OCI-LY1 (cell line): ENCODE data around the gene OR52E1.

Experiments
- H2AFZ ChIP-seq: fragments of 200-600 bp; sonication (generic), shearing (Covaris generic); 2 replicates; pipeline ENCODE4 v1.6.0; 2014; ENCODE audit warnings: antibody characterized with exemption, mild to moderate bottlenecking, low read length
- H3F3A ChIP-seq: fragments of 200-600 bp; sonication (generic), shearing (Covaris generic); 2 replicates; pipeline ENCODE4 v1.6.0; 2014; ENCODE audit warnings: mild to moderate bottlenecking, antibody characterized with exemption, low read length, moderate library complexity; ENCODE audit not compliant: insufficient read depth
- H3K27ac ChIP-seq: fragments of 200-600 bp; sonication (generic); 2 replicates; pipeline ENCODE4 v1.5.1; 2014; ENCODE audit warnings: low read length, mixed run types, mild to moderate bottlenecking, low read depth; ENCODE audit not compliant: poor library complexity, severe bottlenecking
- H3K27me3 ChIP-seq: fragments of 200-600 bp; sonication (generic); 2 replicates; pipeline ENCODE4 v1.6.0; 2014; ENCODE audit warnings: antibody characterized with exemption, mild to moderate bottlenecking, low read length, moderate library complexity; ENCODE audit not compliant: insufficient read depth
- H3K36me3 ChIP-seq: fragments of 200-600 bp; sonication (generic); 2 replicates; pipeline ENCODE4 v1.6.1; 2014; ENCODE audit warnings: mild to moderate bottlenecking, antibody characterized with exemption, low read length, moderate library complexity, mixed read lengths; ENCODE audit not compliant: insufficient read depth
- H3K4me1 ChIP-seq: fragments of 200-600 bp; sonication (generic); 2 replicates; pipeline ENCODE4 v1.5.1; 2014; ENCODE audit warnings: mild to moderate bottlenecking, low read length, moderate library complexity; ENCODE audit not compliant: insufficient read depth, severe bottlenecking
- H3K4me2 ChIP-seq: fragments of 200-600 bp; sonication (generic), shearing (Covaris generic); 2 replicates; pipeline ENCODE4 v1.6.1; 2014; ENCODE audit warnings: low read length
- H3K4me3 ChIP-seq: fragments of 200-600 bp; sonication (generic); 2 replicates; pipeline ENCODE4 v1.5.1; 2014; ENCODE audit warnings: low read length, low read depth, mild to moderate bottlenecking, mixed read lengths; ENCODE audit not compliant: poor library complexity, severe bottlenecking
- H3K79me2 ChIP-seq: fragments of 200-600 bp; shearing (Covaris generic); 2 replicates; pipeline ENCODE4 v1.6.1; 2016; ENCODE audit warnings: mixed run types, low read length, mixed read lengths; ENCODE audit not compliant: insufficient read depth
- H3K9ac ChIP-seq: fragments of 200-600 bp; sonication (generic), shearing (Covaris generic); 2 replicates; pipeline ENCODE4 v1.6.1; 2014; ENCODE audit warnings: mild to moderate bottlenecking, low read length, mixed read lengths
- H3K9me2 ChIP-seq: fragments of 200-600 bp; sonication (generic), shearing (Covaris generic); 2 replicates; pipeline ENCODE4 v1.6.1; 2014; ENCODE audit warnings: low read depth, mild to moderate bottlenecking, low read length, mixed read lengths
- H3K9me3 ChIP-seq: fragments of 200-600 bp; shearing (Covaris generic); 2 replicates; pipeline ENCODE4 v1.6.1; 2014; ENCODE audit warnings: low read length, mixed read lengths
- H4K20me1 ChIP-seq: fragments of 200-600 bp; sonication (generic), shearing (Covaris generic); 2 replicates; pipeline ENCODE4 v1.6.0; 2016; ENCODE audit warnings: mild to moderate bottlenecking, low read length; ENCODE audit not compliant: insufficient read depth
- CTCF ChIP-seq: fragments of 200-600 bp; sonication (generic), shearing (Covaris generic); IDR thresholded peaks from 2 replicates; pipeline ENCODE4 v1.5.1; 2017; ENCODE audit warnings: mild to moderate bottlenecking, antibody characterized with exemption, low read length, moderate library complexity, mixed read lengths
- EZH2 ChIP-seq: fragments of 200-600 bp; sonication (generic), shearing (Covaris generic); IDR thresholded peaks from 2 replicates; pipeline ENCODE4 v1.8.0; 2017; ENCODE audit warnings: borderline replicate concordance, mixed run types, mild to moderate bottlenecking, antibody characterized with exemption, low read length, moderate library complexity, mixed read lengths

Gene OR52E1

DNA sequence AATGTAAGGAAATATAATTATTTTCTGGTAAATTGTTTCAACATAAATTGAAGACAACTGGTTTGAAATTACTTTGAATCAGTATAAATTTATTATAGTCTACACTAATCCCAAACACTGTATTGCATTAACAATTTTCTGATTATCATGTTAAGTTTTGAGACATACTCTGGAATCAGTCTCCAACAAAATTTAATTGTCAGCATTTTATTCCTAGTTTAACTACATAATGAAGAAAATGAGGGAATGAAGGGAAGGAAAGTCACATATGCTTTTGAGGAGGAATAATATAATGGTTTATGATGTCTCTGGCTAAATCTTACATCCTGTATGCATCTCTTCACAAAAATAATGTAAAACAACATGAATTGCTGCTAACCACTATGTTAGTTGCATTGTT lies 14.2 kb downstream of the OR52E1 start:
- Histone ChIP-seq H3F3A (no peaks in the 10 kb centered on the region), H3K4me2 (no peak overlapping the region), H3K4me3 (no peak overlapping the region), H2AFZ (no peak overlapping the region), H3K9me3 (no peaks in the 10 kb centered on the region), H3K9ac (no peak overlapping the region), H3K27ac (no peak overlapping the region), H4K20me1 (no peaks in the 10 kb centered on the region), H3K79me2 (no peaks in the 10 kb centered on the region), H3K36me3 (no peaks in the 10 kb centered on the region), H3K4me1 (no peaks in the 10 kb centered on the region), H3K27me3 (no peaks in the 10 kb centered on the region), H3K9me2 (no peaks in the 10 kb centered on the region)
- no peak for TF ChIP-seq CTCF
- no peak for TF ChIP-seq EZH2

DNA sequence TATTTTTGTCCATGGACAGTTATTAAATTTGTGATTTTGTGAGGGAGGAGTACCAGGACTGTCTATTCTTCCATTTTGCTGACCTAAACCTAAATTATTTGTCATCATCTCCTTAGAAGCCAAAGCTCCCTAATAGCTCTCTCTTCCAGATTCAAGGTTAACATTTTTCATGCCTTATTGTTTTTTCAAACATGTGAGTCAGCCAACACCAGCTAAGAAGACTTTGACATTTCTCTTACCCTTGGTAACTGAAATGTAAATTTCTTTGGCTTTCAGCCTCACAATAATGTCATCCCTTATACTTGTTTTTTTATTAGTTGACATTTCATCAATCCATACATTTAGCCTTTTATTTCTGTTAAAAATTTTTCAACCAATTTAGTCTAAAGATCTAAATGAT lies 19.2 kb downstream of the OR52E1 start:
- H3K9me2 ChIP-seq, result no peaks in the 10 kb centered on the region
- no peaks in the 10 kb centered on the region for H3F3A ChIP-seq
- H3K27me3 ChIP-seq, result no peaks in the 10 kb centered on the region
- no peaks in the 10 kb centered on the region for H3K79me2 ChIP-seq
- no peak overlapping the region for H3K9ac ChIP-seq
- H3K4me1 ChIP-seq, result no peaks in the 10 kb centered on the region
- no peak overlapping the region for H3K4me2 ChIP-seq
- H3K36me3 ChIP-seq, result no peaks in the 10 kb centered on the region
- TF ChIP-seq CTCF, result no peak
- no peak for TF ChIP-seq EZH2
- H4K20me1 ChIP-seq, result no peaks in the 10 kb centered on the region
- H3K27ac ChIP-seq, result no peak overlapping the region
- no peak overlapping the region for H2AFZ ChIP-seq
- no peaks in the 10 kb centered on the region for H3K9me3 ChIP-seq
- no peak overlapping the region for H3K4me3 ChIP-seq

GRCh38 chr11:5090668-5091067 lies 21.3 kb downstream of the OR52E1 start:
- no peak for TF ChIP-seq CTCF
- no peak for TF ChIP-seq EZH2
- no peaks in the 10 kb centered on the region for H3K36me3 ChIP-seq
- H3K4me3 ChIP-seq, result no peak overlapping the region
- no peaks in the 10 kb centered on the region for H3K27me3 ChIP-seq
- no peak overlapping the region for H2AFZ ChIP-seq
- no peak overlapping the region for H3K4me2 ChIP-seq
- H4K20me1 ChIP-seq, result no peaks in the 10 kb centered on the region
- H3K9me2 ChIP-seq, result no peaks in the 10 kb centered on the region
- H3F3A ChIP-seq, result no peaks in the 10 kb centered on the region
- no peak overlapping the region for H3K9ac ChIP-seq
- no peaks in the 10 kb centered on the region for H3K4me1 ChIP-seq
- H3K9me3 ChIP-seq, result no peaks in the 10 kb centered on the region
- H3K79me2 ChIP-seq, result no peaks in the 10 kb centered on the region
- no peak overlapping the region for H3K27ac ChIP-seq
